HL-60 (cell line): ENCODE results near the gene PI4KB.

Source experiments
- CTCF ChIP-seq: IDR thresholded peaks from one replicate; pipeline ENCODE4 v1.5.1; 2011; ENCODE audit warnings: low read length, control low read depth, inconsistent platforms; ENCODE audit not compliant: insufficient read depth
- POLR2AphosphoS5 ChIP-seq: IDR thresholded peaks from 2 replicates; pipeline ENCODE4 v1.6.1; 2012; ENCODE audit warnings: low read depth

GRCh38 chr1:151369302-151369610 lies 42.0 kb upstream of the PI4KB start:
- TF ChIP-seq CTCF: no peak
- no peak for TF ChIP-seq POLR2AphosphoS5
